HG03575 (cell line): ENCODE data around the gene OR2G6.
"Not testable (repeated sequence)": the region's sequence is repeated elsewhere in the genome, so short reads cannot be mapped to it uniquely, and the experiment has no call there.

Source experiments
- ATAC-seq: cut with Tn5 transposase; IDR thresholded peaks from one replicate; pipeline ENCODE4 v1.9.1; 2021; ENCODE audit not compliant: unreplicated experiment, insufficient number of reproducible peaks, low FRiP score; ENCODE audit errors: extremely low read depth

Gene OR2G6

GRCh38 chr1:248572049-248572448, 64.2 kb downstream of the OR2G6 start:
- peak; percentile 96 for ATAC-seq

GRCh38 chr1:248573856-248574255, 66.0 kb downstream of the OR2G6 start:
- not testable (repeated sequence) for ATAC-seq

GRCh38 chr1:248574657-248575056, 66.8 kb downstream of the OR2G6 start, which contains the start of gene OR2T34:
OR2T34 (minus strand) TSS chr1:248574757; CDS start chr1:248574757, 0 bp downstream.
- not testable (repeated sequence) for ATAC-seq

GRCh38 chr1:248576260-248576980, 68.5 kb downstream of the OR2G6 start:
- no peak for ATAC-seq
